ENCODE data around the gene CCDC157.
"Not testable (repeated sequence)": the region's sequence is repeated elsewhere in the genome, so short reads cannot be mapped to it uniquely, and the experiment has no call there.

Gene CCDC157

GRCh38 chr22:30333707-30334087 lies 23.1 kb upstream of the CCDC157 start:
- TF ChIP-seq, protein P1, sequence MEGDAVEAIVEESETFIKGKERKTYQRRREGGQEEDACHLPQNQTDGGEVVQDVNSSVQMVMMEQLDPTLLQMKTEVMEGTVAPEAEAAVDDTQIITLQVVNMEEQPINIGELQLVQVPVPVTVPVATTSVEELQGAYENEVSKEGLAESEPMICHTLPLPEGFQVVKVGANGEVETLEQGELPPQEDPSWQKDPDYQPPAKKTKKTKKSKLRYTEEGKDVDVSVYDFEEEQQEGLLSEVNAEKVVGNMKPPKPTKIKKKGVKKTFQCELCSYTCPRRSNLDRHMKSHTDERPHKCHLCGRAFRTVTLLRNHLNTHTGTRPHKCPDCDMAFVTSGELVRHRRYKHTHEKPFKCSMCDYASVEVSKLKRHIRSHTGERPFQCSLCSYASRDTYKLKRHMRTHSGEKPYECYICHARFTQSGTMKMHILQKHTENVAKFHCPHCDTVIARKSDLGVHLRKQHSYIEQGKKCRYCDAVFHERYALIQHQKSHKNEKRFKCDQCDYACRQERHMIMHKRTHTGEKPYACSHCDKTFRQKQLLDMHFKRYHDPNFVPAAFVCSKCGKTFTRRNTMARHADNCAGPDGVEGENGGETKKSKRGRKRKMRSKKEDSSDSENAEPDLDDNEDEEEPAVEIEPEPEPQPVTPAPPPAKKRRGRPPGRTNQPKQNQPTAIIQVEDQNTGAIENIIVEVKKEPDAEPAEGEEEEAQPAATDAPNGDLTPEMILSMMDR (IDR thresholded peaks at IDR 0.05; ENCODE audit: insufficient read depth, low read depth, low read length, missing control alignments) = no peak
- no peak for DNase-seq (ENCODE audit: low read depth)
- no peak overlapping the region for H3K4me3 ChIP-seq (ENCODE audit: low read length)

DNA sequence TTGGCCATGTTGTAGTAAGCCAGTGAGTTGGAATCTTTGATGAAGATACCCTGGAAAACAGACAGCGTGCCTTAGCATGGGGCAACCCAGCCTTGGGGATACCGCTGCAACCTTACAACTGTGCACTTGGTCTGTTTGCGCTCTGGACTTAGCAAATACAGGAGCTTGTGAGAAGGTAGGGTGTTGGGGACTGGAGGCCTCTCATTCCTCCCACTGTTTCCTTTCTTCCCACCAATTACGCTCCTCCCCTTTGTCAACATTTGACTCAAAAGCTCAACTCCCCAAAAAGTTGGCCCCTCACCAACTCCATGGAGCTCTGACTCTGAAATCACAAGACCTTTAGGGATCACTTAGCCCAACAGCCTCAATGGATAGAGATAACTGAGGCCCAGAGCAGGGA lies 22.2 kb upstream of the CCDC157 start:
- TF ChIP-seq, protein P1 (IDR thresholded peaks at IDR 0.05; ENCODE audit: insufficient read depth, low read depth, low read length, missing control alignments) = no peak
- H3K4me3 ChIP-seq (ENCODE audit: low read length) = no peak overlapping the region
- no peak for DNase-seq (ENCODE audit: low read depth)

DNA sequence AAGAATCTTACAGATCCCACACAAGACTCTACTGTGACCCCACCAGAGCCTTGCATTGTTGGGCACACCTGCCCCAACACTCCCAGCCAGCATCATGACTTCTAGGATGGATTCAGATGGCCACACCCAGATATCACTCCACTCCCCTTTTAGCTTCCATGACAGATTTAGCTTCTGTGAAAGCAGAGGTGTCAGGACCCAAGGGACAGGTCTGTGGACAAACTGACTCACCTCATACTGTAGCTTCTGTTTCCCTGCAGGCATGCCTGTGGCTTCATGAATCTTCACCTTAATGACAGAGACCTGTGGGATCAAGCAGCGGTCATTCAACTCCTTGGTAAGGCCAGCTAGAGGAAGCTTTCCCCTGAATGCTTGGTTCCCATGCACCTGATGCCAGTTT lies 21.6 kb upstream of the CCDC157 start:
- DNase-seq (ENCODE audit: low read depth) = no peak
- no peak overlapping the region for H3K4me3 ChIP-seq (ENCODE audit: low read length)
- TF ChIP-seq, protein P1 (IDR thresholded peaks at IDR 0.05; ENCODE audit: insufficient read depth, low read depth, low read length, missing control alignments) = no peak

DNA sequence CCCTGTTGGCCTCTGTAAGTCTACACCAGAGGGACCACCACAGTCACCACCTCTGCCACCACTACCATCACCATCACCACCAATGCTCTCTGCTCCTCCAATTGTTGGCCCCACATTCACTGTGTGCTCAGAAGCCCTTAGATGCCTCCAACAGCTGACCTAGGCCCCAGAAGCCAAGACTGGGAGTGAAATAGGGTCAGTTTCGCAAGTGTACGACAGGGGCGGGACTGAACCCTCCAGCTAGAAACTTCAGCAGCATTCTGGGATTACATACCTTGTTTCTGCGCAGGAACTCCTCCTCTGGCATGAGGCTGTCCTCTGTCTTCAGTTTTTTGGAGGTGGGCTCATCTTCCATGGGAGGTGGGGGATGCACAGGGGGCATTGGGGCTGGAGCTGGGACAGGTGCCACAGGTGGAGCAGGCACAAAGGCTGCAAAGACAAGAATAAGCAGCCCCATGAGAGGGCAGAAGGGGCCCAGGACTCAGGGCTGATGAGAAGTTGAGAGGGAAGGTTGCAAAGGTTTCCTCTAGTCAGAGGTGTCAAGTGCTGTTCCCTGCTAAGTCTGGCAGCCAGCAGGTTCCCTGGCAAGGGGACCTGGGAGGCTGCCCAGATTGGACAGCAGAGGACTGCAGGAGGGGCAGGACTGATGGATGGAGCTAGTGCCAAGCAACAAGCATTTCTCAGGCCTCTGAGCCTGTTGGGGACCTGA lies 19.9 kb upstream of the CCDC157 start:
- TF ChIP-seq, protein P1 (IDR thresholded peaks at IDR 0.05; ENCODE audit: insufficient read depth, low read depth, low read length, missing control alignments) = no peak
- DNase-seq (ENCODE audit: low read depth) = no peak

DNA sequence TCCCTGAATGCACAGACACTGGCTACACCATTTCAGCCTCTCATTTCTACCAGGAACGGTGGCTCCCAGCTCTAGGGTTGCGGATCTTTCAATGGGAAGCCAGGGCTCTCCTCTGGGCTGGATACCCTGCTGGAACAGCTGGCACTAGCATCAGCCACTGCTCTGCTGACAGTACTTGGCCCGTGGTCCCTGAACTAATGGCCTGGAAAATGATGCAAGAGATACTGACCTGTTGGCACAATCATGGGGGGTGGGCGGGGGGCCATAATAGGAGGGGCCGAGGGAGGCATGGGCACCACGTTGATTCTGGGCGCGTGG lies 19.4 kb upstream of the CCDC157 start:
- no peak overlapping the region for H3K4me3 ChIP-seq (ENCODE audit: low read length)
- no peak for DNase-seq (ENCODE audit: low read depth)
- TF ChIP-seq, protein P1 (IDR thresholded peaks at IDR 0.05; ENCODE audit: insufficient read depth, low read depth, low read length, missing control alignments) = no peak

More for the DNA sequence above, 19.9 kb upstream of the CCDC157 start:
- no peak overlapping the region for H3K4me3 ChIP-seq (ENCODE audit: low read length)

GRCh38 chr22:30338341-30338740 lies 18.5 kb upstream of the CCDC157 start:
- not testable (repeated sequence) for H3K4me3 ChIP-seq (ENCODE audit: low read length); DNase-seq (ENCODE audit: low read depth)

DNA sequence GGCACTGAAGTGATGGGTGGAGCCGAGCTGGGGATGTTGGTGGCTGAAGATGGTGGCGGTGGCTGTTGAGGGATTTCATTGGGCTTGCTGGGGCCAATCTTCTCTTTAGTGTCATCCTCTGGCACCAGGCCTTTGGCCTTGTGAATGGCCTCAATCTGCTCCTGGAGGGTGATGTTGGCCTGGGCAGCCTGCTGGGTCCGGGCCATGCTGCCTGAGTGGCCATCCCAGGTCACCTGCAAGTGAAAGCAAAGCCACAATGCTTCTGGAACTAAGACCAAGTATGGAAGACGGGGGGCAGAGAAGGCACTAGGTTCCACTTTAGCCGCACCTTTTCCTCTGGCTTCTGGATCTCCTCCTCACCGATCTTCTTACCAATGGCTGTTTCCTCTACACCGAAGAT lies 18.0 kb upstream of the CCDC157 start:
- DNase-seq (ENCODE audit: low read depth) = no peak
- TF ChIP-seq, protein P1 (IDR thresholded peaks at IDR 0.05; ENCODE audit: insufficient read depth, low read depth, low read length, missing control alignments) = no peak
- no peak overlapping the region for H3K4me3 ChIP-seq (ENCODE audit: low read length)
